Activated CD8-positive, alpha-beta memory T cell treated with anti-CD3 and anti-CD28 coated beads for 48 hours (primary cell): ENCODE measurements around the gene SPDYE3.

ENCODE experiments used
- DNase-seq, 3 experiments: peaks; one replicate each; pipeline ENCODE4 v3.0.0-alpha.2; 2020; ENCODE audit warnings: low read depth in 2 of 3, low spot score in 2 of 3

Gene SPDYE3

DNA sequence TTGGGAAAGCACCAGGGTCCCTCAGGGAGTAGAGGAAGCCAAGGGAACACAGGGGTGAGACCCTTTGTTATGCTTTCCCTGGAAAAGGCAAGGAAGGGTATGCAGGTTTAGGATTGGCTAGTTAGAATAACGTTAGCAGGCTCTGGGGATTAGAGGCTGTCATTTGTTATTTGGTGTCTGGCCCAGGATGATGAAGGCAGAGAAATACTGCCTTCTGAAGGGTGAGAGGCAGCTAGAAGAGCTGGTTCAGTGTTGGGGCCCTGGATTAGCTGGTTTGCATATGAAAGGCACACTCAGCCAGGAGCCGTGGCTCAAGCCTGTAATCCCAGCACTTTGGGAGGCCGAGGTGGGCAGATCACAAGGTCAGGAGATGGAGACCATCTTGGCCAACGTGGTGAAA lies 62.8 kb downstream of the SPDYE3 start:
- no peak for DNase-seq

DNA sequence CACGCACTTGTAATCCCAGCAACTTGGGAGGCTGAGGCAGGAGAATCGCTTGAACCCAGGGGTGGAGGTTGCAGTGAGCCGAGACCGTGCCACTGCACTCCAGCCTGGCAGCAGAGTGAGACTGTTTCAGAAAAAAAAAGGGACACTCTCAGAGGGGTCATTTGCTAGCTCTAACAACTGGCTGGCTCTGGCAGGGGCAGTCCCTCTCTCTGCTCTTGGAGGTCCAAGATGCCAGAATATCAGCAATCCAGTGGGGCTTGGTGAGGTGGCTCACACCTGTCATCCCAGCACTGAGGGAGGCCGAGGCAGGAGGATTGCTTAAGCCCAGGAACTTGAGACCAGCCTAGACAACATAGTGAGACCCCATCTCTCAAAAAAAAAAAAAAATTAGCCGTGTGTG lies 63.2 kb downstream of the SPDYE3 start:
- DNase-seq, result no peak

DNA sequence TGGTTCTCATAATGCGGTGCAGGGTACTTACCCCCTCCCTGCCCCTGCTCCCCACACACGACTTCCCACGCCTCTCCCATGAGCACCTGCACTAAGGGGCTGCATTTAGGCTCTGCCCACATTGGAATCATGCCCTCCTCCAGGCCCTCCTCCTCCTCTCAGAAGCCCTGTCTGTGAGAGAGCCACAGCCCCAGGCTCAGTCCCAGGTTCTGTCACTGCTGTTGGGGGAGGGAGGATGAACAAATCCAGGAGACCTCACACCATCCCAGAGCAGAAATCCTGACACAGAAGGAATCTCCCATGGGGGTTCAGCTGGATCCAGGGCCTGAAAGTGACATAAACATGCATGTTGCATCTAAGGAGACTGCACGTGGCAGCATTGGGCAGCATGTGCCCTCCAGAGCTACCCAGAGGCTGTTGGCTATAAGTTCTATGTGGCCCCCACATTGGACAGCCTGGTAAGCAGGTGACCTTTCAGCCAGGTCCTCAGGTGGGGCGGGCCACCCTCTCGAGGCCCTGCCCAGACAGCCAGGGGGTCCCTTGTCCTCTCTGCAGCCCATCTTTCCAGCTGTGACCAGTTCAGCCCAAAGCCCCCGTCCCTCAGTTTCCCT lies 64.2 kb downstream of the SPDYE3 start:
- DNase-seq, result no peak
